GM19452 (cell line): Measurements from ENCODE around the gene ABCA4.
A peak's percentile ranks its signal among the peaks of the same experiment; 100 is the strongest.

Experiments used
- ATAC-seq: cut with Tn5 transposase; IDR thresholded peaks from one replicate; pipeline ENCODE4 v1.9.1; 2021; ENCODE audit not compliant: unreplicated experiment

Gene ABCA4

DNA sequence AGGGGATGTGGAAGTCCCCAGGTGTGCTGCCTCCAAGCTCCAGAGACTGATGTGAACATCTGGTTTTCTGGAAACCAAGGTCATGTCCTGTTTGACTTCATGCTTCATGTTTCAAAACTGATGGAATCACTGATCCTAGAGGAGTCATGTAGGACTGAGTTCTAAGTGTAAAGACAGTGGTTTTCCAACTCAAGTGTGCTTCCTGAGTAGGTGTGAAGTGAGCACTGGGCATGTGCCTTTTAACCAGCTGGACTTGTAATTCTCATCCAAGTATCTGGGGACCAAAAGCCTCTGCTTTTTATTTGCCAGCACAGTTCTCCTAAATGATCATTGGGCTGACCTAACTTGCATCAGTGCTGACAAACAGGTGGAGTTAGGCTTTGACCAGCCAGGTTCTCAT is 36.9 kb downstream of the ABCA4 start:
- ATAC-seq, result no peak

DNA sequence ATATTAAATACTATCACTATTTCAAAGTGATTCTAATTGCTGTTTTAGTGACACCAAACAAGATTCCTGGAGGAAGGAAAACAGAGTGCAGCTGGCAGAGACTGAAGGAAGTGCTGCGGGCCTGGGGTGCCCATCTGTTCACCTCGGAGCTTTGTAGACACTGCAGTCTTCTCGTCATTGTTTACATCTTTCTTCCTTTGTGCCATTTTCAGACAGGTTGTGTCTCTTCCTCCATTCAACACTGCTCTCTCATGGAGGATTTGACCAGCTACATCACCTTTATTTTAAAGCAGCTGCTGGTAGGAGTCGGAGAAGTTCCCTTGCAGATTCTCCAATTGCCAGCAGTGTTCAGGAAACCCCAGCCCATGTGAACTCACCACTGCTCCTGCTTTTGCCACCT is 37.3 kb downstream of the ABCA4 start:
- no peak for ATAC-seq

DNA sequence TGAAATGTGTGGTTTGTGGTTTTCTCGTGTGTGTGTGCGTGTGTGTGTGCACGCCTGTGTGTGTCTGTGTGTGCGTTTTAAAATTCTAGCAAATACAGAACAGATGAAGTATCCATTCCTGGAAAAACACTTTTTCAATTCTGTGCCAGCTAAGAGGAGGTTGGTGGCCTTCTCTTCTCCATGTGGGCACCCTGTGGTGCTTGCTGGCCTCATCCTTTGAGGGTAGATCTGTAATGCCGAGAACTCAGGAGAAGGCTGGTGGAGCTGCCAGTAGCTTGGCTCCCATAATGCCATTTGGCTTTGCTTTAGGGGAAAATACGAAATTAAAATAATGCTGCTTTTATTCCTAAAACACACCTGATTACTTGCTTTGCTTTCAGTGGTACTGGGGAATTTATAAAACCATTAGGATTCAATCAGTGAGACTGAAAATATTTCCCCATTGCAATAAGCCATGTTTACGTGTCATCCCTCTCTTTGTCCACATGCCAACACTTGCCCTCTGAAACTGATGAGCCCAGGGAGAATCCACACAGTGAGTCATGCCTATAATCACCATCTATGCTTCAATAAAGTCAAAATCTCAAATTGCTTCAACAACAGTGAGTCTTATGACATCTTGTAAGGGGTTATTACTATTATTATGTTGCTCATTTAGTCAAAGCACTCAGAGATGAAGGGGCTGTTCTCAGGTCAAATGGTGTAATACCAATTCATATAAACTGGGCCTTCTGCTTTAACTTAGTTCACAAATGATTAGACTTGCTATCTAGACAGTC is 39.2 kb downstream of the ABCA4 start:
- no peak for ATAC-seq

DNA sequence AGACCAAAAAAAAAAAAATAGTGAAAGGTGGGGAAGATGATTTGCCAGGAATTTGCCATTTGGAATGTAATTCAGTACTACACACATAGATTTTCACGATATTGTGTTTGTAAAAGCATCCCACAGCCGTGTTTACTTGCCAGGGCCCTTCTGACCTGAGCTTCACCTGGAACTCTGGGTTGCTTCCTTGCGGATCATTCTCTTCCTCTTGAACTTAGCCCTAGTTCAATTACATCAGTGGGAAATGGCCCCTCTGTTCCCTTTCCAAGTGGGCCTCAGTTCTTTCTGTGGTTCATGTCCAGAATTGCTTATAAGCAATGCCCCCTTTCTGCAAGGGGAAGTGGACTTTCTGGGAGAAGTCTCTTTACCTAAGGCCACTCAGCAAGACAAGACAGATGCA is 41.0 kb downstream of the ABCA4 start:
- no peak for ATAC-seq

DNA sequence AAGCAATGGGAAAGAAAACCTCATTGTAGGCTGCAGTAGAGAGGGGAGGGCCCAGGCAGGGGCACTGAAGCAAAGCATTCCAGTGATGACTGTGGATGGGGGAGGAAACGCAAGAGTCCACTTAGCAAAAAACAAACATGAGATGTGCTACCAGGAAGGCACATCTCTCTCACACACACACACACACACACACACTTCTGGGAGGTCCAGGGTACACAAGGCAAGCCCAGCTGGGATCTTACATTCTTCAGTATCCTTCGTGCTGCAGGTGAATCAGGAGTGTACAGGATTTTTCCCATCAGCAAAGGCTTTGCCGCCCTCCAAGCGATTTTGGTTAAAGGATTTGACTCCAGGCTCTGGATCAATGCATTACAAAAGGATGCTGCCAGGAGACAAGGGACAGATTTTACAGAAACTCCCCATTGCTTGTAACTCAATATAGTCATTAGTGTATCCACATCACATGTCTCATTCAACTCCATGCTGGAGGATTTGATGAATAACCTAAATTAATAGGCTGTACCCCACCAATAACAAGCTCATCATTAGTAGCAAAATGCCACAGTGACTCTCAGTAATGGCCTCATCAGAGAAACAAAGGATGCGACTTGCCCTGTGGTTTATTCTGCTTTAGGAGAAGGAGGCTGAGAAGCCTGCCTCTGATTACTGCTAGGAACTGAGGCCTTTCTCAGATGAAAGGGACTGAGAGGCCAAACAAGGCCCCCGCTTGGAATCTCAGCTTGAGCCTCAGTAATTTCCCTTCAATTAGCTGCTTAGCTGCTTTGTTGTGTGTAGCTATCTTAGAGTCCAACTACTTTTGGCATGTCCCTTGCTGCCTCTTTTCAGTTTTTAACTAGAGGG is 41.6 kb downstream of the ABCA4 start:
- no peak for ATAC-seq

DNA sequence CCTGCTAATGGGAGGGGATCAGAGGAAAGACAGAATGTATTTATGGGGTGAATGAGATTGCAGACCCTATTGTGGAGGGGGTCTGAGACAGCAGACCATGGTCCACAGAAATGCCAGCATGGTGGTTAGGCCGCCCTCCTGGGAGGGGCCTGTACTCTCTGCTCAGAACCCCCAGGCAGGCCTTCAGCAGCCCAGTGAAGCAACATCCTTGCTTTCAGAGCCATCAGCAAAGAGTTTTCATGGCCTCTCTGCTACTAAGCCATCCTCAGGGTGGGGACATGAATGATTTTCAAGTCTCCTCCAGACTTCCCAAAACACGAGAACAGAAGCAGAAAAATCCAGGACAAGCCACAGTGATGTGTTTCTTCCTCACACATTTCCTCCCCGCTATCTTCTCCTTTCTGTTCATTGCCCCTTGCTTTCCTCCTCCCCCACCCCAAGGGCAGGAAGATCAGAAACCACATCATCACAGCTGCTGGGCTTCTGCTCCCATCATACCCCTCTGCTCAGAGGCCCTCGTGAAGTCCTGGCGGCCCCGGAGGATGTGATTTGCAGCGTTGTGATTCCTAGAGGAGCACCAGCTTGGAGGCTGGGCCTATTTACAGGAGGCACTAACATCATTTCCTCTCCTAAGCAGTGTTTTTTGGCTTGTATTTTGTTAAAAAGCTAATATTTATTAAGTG is 48.0 kb downstream of the ABCA4 start:
- no peak for ATAC-seq

DNA sequence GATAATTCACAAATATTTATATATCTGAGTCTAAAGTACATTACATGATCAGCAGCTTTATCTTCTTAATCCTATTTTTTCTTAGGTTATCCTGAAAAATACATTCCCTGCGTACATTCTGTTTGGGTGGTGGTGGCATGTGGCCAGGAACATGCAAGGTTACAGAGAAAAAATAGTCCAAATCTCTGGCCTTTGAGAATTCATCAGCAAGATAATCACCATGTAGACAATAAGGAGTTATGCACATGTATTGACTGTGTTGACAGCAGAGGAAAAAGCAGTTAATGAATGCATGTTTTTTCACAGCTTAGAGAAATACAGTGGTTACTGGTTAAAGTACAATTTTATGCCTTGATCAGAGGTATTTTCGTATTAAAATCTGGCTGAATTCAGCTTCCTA is 49.0 kb downstream of the ABCA4 start:
- no peak for ATAC-seq

DNA sequence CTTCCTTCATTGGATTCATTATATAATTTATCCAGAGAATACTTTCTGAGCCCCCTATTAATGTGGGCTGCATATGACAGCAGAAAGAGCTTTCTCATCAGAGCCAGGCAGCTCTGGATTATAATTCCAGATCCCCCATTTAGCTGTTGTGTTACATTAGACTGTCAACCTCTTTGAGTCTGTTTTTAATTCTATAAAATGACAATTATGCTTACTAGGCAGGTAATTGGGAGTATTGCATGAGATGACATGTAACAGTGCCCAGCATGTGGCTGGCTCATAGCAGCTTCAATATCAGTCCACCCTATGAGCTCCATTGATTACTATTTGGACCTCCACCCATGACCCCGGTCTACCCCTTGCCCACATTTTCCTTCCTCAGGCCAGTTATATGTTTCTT is 49.6 kb downstream of the ABCA4 start:
- ATAC-seq, result no peak

DNA sequence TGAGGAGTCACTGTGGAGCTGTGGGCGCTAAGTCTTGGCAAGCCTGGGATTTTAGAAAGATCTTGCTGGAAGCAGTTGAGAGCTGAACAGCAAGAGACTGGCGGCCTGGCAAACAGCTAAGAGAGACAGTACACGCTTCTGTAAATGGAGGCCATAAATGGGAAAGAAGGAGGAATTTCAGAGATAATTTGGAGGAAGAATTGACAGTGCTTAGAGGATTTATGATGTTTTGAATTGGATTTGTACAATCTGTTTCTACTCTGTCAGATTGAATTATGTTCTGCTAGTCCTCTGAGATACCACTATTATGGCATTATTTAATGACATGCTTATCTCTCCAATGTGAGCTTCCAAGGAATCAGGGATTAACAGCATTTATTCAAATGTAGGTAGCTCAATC is 50.1 kb downstream of the ABCA4 start:
- no peak for ATAC-seq

DNA sequence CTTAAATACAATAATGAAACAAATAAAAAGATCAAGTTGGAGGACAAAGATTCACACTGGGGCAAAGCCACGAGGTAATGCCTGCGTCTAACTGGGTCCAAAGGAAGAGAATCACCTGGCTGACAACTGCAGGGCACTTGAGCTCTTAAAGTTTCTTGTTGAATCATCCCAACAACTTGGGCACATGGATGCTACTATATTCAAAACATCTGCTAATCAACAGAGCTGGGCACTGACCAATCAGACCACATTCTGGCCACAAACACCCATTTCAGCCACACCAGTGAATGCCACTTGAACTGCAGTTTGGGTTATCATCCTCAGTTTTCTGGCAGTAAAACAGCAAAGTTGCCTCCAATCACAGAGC is 51.0 kb downstream of the ABCA4 start:
- no peak for ATAC-seq

DNA sequence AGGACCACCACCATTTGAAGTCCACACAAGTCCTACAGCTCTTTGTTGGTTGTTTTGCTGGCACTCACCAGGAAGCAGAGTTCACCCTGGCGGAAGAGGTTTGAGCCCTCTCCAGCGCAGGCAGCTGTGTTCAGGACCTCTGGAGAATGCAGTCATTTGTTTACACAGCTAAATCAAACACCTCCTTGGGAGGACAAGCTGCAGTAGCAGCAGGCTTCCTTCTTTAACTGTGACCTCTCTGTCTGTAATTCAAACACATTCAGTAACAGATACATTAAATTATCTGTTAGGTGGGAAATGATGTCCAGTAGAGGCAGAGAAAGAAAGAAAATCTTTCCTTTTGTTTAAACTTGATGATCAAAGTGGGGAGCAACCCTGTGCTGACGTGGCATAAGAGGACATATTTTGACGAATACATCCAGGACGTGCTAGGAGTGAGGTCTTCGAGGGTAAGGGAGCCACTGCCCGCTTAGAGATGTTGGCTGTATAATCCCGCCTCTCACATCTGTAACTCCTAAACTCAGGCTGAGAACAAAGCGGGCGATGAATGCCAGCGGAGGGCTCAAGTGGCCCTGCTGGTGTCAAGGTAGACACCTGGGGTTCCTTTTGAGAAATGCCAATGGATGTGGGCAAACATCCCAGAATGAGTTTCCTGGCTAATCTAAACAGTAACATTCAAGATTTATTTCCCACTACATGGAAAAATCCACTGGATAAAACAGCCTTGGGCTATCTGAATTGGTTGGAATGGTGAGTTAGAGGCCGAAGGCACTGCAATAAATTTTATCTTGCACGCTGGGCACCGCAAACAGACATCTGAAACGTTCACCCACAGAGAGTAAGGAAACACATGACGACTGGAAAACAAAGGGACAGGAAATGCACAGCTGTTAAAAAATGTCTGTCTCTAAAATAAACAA is 51.7 kb downstream of the ABCA4 start:
- ATAC-seq, result no peak

DNA sequence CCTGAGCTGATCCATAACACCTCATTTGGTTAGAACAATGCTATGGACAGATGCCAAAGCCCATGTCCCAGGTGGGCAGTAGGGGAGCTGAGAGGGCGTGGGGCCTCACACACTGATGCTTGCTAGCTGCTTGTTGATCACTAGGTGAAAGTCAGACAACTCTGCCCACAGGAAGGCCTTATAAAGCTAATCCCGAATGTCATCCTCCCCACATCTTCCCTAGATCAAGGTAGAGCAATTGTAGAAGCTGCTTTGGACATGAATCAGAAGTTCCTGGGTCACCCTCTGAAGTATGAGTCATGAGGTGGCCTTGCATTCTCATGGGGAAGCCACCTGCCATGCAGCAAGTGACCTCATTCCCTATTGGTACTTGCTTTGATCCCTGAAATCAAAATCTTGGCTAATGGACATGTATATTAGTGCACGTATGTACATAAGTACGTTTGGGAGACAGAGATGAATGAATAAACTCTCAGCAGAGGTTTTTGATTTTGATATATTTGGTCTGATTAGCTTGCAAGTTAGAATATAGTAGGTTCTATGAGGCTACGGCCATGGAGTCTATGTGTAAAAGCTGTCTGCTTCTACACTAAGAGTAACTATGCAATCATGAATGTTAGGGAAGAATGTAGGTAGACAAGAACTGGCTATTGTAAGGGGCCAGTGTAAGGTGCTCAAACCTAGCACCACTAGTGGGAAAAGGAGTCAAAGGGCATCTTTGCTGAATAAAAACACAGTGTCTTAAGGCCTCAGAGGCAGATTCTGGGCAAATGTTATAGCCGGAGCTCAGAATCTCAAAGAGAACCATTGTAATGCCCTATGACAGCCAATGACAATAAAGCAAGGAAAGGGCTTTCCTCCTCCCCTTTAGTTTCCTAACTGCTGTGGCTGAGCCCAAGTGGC is 52.6 kb downstream of the ABCA4 start:
- no peak for ATAC-seq

DNA sequence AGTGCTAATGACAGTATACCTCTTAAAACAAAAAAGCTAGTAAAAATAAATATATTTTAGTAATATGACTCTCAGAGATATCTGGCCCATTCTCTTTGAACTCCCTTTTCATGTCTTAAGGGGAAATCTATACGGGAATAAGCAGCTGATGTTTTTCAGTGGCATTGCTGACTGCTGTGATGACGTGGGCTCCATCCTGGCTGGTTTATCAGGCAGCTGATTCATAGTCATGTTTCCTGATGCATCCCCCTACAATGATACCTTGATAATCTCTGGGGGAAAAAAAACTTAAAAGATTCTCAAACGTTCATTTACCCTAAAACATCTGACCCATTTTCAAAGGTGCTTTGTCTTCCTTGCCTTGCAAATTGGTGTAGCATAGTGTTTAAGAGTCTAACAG is 53.8 kb downstream of the ABCA4 start:
- no peak for ATAC-seq

DNA sequence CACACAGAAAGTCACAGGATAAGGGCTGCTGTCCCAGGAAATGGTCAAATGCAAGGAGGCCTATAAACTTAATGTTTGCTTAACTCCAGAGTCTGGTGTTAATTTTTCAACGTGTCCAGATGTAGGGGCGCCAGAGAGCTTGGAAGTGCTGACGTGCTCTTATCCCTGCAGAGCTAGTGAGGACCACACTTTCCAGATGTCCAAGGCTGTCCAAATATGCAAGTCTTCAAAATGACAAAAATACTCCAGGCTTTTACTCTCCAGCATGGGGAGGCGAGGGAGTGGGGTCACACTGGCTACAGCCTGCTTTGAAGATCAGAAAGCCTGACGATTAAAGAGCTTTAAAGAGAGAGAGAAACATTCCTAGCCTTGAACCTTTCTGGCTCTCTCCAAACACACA is 57.6 kb downstream of the ABCA4 start:
- no peak for ATAC-seq

DNA sequence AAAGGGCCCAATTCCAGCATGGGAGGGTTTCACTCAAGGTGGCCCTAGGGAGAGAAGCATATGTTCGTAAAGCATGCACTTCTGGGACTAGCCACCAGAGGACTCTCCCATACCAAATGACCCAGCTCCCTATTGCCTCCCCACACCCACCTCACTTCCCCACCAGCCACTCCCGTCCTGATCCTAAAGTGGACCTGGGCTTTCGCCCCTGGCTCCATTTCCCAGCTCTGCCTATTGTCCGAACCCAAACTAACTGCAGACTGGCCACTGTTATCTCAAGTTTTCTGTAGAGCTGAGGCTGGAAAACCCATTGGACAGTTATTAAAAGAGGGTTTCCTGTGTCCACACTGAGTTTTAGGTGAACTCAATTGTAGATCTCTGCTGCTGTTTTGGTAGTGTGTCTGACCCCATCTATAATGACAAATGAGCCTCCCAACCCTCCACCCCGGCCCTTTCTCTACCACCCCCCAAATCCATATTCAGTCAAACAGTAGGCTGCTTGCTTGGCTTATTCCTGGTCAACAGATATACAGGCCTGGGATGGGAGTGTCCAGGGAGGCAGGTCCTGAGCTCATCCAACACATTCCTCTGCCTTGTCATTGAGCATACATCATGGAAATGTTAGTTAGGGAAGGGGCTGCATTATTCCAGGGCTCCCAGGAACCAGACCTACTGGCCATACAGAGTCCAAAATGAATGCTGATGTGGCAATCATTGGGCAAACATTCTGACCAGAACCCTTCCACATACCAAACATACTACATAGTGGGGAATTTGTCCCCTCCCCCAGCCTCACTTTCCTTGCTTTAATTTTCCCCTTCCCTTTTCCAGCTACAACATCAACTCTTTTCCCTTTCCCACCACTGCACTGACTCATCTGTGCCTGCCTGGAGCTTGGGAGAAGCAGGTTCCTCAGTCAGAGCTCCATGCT is 59.2 kb downstream of the ABCA4 start:
- peak; percentile 74 for ATAC-seq

DNA sequence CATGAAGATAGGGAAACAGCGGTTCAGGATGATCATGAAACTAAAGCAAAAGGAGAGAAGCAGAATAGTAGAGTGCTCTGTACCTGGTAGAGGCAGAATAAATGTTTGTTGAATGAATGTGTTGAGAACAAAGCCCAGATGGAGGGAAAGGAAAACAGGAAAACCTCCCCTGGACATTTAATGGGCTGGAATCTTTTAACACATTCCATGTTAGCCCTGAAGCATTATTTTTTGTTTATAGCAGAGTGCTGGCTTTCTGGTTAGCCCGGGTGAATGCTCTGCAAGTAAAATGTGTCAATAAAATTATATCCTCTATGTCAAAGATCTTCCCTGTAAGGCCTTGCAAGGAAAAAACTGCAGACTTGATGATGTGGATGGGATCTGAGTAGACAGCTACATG is 60.2 kb downstream of the ABCA4 start:
- ATAC-seq, result no peak

DNA sequence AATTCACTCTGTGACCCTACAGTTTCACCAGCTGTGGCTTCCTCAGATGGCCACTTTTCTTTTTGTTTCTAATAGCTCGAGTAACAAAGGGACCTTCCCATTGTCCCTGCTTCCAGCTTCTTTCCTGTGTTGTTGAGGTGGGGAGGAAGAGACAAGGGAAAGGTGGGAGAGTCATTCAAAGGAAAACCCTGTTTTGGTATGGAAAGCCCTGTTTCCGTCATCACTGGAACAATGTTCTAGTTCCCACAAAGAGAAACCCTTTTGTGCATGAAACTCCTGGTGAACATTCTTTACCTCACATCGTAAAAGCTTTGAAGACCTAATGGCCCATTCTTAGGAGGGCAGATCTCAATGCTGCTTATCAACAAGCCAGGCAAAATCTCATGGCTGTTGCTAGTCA is 62.2 kb downstream of the ABCA4 start:
- no peak for ATAC-seq

DNA sequence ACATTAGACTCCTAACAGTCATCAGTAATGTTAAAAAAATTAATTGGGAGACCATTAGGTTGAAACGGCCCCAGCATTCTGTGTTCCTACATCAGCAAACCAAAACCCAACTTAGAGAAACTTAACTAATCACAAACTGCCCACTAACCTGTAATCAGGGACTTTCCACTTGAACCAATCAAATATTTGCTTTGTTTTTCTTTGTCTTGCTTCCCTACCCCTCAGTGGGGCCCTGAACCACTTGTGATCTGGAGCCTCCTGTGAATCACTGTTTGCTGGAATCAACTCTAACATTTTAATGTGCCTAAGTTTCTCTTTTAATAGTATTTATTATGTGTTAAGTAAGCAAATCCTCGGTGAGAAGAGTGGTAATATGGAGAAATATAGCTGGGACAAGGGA is 64.0 kb downstream of the ABCA4 start:
- no peak for ATAC-seq

DNA sequence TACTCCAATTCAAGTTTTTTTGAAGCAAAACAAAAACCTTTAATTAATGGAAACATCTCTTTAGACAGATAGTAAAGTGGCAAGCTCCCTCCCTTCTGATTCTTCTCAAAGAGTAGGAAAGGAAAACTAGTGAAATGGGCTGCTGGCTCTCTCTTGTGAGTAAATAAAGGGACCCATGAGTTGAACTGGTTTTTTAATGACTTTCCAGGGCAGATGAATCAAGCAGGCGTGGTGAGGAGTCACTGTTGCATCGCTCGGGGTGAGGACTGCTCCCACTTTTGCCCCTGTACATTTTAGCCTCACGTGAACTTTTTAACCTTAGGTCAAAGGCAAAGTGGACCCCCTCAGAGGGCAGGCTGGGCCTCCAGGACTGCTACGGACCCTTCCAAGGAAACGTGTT is 64.8 kb downstream of the ABCA4 start:
- no peak for ATAC-seq
